Right atrium auricular region (tissue), 2 donors: ENCODE data around the gene PIGU. TPM values are rescaled to one million over a fixed set of nuclear protein-coding genes. Genes with fewer than 3 reads are reported as not detected.

Source experiments
- DNase-seq: peaks from one replicate; pipeline ENCODE4 v3.0.0-alpha.2; 2019; ENCODE audit warnings: low spot score
- H3K27ac ChIP-seq, 2 donors: fragments of 200-600 bp; sonication (generic); 1 replicate in 1 of 2; 2 replicates in 1 of 2; pipeline ENCODE4 v1.5.1; 2016 to 2019
- H3K27me3 ChIP-seq, 2 donors: fragments of 200-600 bp; sonication (generic); one replicate each; pipeline versions ENCODE4 v1.5.1 to v1.6.0; 2017 to 2019
- H3K36me3 ChIP-seq: fragments of 200-600 bp; sonication (generic); one replicate; pipeline ENCODE4 v1.5.1; 2016
- H3K4me1 ChIP-seq, 2 donors: fragments of 200-600 bp; sonication (generic); one replicate each; pipeline versions ENCODE4 v1.5.1 to v1.6.0; 2017 to 2019
- H3K4me3 ChIP-seq, 2 donors: fragments of 200-600 bp; sonication (generic); 1 replicate in 1 of 2; 2 replicates in 1 of 2; pipeline ENCODE4 v1.5.1; 2017 to 2019; ENCODE audit warnings: mild to moderate bottlenecking in 1 of 2, moderate library complexity in 1 of 2
- H3K9me3 ChIP-seq, 2 donors: fragments of 200-600 bp; sonication (generic); one replicate each; pipeline ENCODE4 v1.5.1; 2019
- total RNA-seq, 2 donors: library from RNA; depleted of rRNA; stranded (reverse); fragments of >200 nt; gene quantifications; one replicate each; pipeline ENCODE4 v1.1.0, GENCODE V29; 2016
- TF ChIP-seq, protein P1 (sequence below), 2 donors: fragments of 200-600 bp; sonication (generic); IDR thresholded peaks; one replicate each; pipeline ENCODE4 v1.5.1; 2019; ENCODE audit warnings: antibody characterized with exemption in 2 of 2

The PIGU gene
- total RNA-seq, 2 donors from 2014 or later = 16.6 to 17.7 TPM

DNA sequence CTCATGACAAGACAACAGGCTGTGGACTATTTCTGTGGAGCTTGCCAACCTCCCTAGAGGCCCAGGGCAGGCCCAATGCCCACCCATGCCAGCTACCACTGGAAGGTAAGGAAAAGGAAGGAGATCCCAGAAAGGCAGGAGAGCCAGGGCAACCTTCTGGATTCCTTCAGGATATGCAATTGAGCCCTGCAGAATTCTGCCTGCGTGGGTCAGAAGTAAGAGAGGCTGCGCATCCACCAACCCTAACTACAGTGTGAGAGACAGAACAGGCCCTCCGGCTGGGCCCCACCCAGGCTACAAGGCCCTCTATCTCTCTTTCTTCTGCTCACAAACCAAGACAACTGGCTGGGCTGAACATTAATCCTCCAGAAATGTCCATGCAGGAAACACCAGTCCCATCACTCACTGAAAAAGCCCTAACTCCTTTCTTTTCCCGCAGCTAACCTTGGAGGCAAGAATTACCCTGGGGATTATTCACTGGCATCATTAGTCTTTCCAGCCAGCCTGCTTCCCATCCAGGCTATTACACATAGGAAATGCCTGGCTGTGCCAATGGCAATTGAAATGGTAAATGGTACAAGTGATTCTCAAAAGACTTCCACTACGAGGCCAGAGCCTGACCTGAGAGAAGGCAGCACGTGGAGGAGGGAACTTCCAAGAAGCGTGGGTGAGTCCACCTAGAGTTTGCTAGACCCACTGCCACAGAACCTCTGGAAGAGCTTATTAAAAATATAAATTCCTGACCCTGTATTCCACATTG lies 103.2 kb downstream of the PIGU start:
- Histone ChIP-seq H3K27me3 (no peaks in the 10 kb centered on the region), H3K9me3 (no peaks in the 10 kb centered on the region), H3K36me3 (peaks cover 27% of the 10 kb centered on the region), H3K27ac (no peak overlapping the region), H3K4me3 (no peak overlapping the region), H3K4me1 (peaks cover 0 to 8% of the 10 kb centered on the region in 2 donors)
- DNase-seq = no peak
- TF ChIP-seq, protein P1, sequence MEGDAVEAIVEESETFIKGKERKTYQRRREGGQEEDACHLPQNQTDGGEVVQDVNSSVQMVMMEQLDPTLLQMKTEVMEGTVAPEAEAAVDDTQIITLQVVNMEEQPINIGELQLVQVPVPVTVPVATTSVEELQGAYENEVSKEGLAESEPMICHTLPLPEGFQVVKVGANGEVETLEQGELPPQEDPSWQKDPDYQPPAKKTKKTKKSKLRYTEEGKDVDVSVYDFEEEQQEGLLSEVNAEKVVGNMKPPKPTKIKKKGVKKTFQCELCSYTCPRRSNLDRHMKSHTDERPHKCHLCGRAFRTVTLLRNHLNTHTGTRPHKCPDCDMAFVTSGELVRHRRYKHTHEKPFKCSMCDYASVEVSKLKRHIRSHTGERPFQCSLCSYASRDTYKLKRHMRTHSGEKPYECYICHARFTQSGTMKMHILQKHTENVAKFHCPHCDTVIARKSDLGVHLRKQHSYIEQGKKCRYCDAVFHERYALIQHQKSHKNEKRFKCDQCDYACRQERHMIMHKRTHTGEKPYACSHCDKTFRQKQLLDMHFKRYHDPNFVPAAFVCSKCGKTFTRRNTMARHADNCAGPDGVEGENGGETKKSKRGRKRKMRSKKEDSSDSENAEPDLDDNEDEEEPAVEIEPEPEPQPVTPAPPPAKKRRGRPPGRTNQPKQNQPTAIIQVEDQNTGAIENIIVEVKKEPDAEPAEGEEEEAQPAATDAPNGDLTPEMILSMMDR (IDR thresholded peaks at IDR 0.05) = no peak

DNA sequence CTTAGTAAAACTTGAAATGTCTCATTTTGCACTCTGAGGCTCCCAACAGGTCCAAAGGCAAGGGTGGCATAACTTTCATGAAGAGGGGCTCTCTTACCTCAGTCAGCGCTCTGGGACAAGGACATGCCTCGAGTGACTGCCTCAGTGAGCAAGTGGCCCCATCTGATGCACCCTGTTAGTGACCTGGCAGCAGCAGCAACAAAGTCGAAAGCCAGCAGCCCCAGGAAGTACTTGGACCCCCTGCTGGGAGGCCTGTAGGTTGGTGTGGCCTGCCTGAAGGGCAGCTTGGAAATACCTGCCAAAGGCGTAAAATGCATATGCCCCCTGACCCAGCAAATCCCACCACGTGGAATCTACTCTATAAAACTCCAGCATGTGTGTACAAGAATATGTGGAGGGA lies 105.1 kb downstream of the PIGU start:
- Histone ChIP-seq H3K4me1 (no peaks in the 10 kb centered on the region), H3K27ac (no peak overlapping the region), H3K4me3 (no peak overlapping the region), H3K27me3 (no peaks in the 10 kb centered on the region), H3K36me3 (peaks cover 27% of the 10 kb centered on the region), H3K9me3 (no peaks in the 10 kb centered on the region)
- DNase-seq = no peak
- TF ChIP-seq, protein P1 (IDR thresholded peaks at IDR 0.05) = no peak

DNA sequence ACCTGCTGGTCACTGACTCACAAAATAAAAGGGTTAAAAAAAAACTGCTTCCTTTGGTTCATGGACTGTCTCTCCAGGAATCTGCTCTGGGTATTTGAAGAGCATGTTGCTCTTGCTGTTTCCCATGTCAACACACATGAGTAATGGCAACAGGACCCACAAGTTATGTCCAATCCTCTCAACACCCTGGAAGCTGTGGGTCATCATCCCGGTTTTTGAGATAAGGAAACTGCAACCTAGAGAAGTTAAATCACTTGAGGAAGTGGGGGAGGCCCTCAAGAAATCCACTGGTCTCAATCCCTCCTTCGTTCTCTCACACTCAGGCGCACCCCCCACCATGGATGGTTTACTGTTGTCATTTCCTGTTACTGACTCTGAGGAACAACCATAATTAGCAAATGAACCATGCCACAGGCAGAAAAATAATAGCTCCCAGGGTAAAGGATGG lies 106.0 kb downstream of the PIGU start:
- Histone ChIP-seq H3K36me3 (peaks cover 27% of the 10 kb centered on the region), H3K4me1 (no peaks in the 10 kb centered on the region), H3K4me3 (no peak overlapping the region), H3K27ac (no peak overlapping the region), H3K27me3 (no peaks in the 10 kb centered on the region), H3K9me3 (no peaks in the 10 kb centered on the region)
- no peak for DNase-seq
- TF ChIP-seq, protein P1 (IDR thresholded peaks at IDR 0.05) = no peak

DNA sequence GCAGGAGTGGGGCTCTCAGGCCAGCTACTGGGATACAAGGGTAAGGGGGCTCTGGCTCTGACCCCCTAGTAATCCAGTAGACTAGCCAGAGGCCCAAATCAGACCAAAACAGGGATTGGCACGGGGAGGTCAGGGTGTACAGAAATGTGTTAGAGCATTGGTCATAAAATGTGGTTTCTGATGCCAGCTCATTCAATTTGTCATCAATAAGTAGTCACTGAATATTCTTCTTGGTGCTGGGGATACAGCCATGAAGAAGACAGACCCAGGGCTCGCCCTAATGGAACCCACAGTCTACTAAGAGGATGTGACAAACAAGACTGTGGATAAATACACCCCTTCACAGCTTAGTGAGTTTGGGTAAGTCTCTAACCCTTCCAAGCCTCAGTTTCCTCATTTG lies 107.3 kb downstream of the PIGU start:
- Histone ChIP-seq H3K9me3 (no peaks in the 10 kb centered on the region), H3K36me3 (peaks cover 22% of the 10 kb centered on the region), H3K27ac (no peak overlapping the region), H3K27me3 (no peaks in the 10 kb centered on the region), H3K4me3 (no peak overlapping the region), H3K4me1 (no peaks in the 10 kb centered on the region)
- TF ChIP-seq, protein P1 (IDR thresholded peaks at IDR 0.05) = no peak
- no peak for DNase-seq

DNA sequence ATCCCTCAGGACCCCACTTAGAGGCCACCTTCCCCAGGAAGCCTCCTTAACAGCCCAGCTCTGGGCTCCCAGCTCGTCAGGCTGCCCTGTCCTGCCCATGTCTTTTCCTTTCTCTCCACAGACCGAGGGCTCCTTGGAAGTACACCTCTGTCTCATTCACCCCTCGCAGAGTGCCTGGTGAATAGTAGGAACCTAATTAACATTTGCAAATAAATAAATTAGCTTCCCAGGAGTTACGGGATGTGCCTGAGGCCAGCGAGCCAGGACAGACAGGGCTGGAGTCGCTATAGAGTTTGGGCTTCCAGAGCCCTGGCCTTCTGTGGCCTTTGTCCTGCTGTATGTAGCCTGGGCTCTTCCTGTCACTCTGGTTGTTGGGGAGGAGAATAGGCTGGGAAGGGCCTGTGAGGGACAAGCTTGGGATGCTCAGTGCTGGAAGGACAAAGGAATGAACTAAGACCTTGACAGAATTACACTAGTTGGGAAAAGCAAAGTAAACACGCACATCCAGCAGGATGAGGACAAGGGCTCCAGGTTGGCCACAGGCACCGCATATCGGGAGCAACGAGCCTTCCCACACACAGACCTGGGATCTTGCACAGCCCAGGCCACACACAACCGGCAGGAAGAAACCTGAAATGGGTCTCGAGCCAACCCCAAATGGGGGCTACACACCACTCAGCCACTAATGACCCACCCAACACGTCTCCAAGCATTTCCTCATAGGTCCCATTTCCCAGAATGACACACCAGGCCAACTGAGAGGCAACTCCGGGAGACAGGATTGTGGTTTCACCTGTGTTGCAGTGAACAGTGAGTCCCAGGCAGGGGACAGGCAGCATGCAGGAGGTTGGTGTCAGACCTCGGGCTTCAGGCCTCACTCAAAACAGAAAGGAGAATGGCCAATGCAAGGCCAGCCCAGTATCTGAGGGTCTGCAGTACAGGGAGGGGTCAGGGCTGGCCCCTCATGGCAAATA lies 108.7 kb downstream of the PIGU start:
- Histone ChIP-seq H3K27me3 (no peaks in the 10 kb centered on the region), H3K36me3 (peaks cover 18% of the 10 kb centered on the region)

More for the DNA sequence above, 108.7 kb downstream of the PIGU start:
- no peak overlapping the region for H3K4me3 ChIP-seq
- DNase-seq = no peak
- no peaks in the 10 kb centered on the region for H3K4me1 ChIP-seq
- TF ChIP-seq, protein P1 (IDR thresholded peaks at IDR 0.05) = no peak
- H3K9me3 ChIP-seq = no peaks in the 10 kb centered on the region
- no peak overlapping the region for H3K27ac ChIP-seq
